Prostate gland (tissue), 2 donors: ENCODE data around the gene MYMK.

Experiments
- POLR2A ChIP-seq: fragments of 450-650 bp; IDR thresholded peaks from one replicate; pipeline ENCODE4 v1.6.1; 2016; ENCODE audit warnings: antibody characterized with exemption, mild to moderate bottlenecking
- POLR2AphosphoS5 ChIP-seq: sonication (generic); formaldehyde crosslinking; IDR thresholded peaks from one replicate; pipeline ENCODE4 v1.6.1; 2017; ENCODE audit warnings: antibody characterized with exemption
- TF ChIP-seq, protein P1 (sequence below), 4 experiments: fragments of 200-600 bp in 2 of 4; fragments of 450-650 bp in 2 of 4; sonication (generic) in 2 of 4; IDR thresholded peaks; 1 replicate in 3 of 4; 2 replicates in 1 of 4; pipeline ENCODE4 v1.5.1; 2016 to 2019; ENCODE audit warnings: antibody characterized with exemption in 4 of 4, mild to moderate bottlenecking in 2 of 4, moderate library complexity in 2 of 4

DNA sequence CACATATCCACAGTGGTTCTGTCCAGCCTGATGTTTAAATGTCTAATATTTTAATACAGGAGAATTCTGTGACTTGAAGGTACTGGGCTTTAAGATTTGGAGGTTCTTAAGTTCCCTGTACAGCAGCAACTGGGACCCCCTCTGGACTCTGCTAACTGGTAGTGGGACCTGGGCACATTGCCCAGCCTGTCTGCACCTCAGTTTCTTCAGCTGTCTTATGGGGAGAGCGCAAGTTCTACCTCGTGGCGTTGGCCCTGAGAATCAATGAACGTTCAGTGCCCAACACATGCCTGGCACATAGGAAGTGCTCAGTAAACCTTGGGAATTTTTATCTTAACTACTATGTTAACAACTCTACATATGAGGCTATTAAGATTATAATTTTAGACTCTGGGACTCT, 47.3 kb downstream of the MYMK start:
- TF ChIP-seq POLR2A: no peak
- TF ChIP-seq, protein P1, sequence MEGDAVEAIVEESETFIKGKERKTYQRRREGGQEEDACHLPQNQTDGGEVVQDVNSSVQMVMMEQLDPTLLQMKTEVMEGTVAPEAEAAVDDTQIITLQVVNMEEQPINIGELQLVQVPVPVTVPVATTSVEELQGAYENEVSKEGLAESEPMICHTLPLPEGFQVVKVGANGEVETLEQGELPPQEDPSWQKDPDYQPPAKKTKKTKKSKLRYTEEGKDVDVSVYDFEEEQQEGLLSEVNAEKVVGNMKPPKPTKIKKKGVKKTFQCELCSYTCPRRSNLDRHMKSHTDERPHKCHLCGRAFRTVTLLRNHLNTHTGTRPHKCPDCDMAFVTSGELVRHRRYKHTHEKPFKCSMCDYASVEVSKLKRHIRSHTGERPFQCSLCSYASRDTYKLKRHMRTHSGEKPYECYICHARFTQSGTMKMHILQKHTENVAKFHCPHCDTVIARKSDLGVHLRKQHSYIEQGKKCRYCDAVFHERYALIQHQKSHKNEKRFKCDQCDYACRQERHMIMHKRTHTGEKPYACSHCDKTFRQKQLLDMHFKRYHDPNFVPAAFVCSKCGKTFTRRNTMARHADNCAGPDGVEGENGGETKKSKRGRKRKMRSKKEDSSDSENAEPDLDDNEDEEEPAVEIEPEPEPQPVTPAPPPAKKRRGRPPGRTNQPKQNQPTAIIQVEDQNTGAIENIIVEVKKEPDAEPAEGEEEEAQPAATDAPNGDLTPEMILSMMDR (IDR thresholded peaks at IDR 0.05): no peak
- TF ChIP-seq POLR2AphosphoS5: no peak
